Activated CD8-positive, alpha-beta memory T cell treated with anti-CD3 and anti-CD28 coated beads for 1 hour (primary cell): ENCODE measurements around the gene ASB4.
A peak's percentile ranks its signal among the peaks of the same experiment; 100 is the strongest.
"Not testable (repeated sequence)": the region's sequence is repeated elsewhere in the genome, so short reads cannot be mapped to it uniquely, and the experiment has no call there.

Experiments
- DNase-seq, 2 donors: peaks; one replicate each; pipeline ENCODE4 v3.0.0-alpha.2; 2020; ENCODE audit warnings: low read depth in 1 of 2; ENCODE audit errors: extremely low read depth in 1 of 2

ASB4 gene

DNA sequence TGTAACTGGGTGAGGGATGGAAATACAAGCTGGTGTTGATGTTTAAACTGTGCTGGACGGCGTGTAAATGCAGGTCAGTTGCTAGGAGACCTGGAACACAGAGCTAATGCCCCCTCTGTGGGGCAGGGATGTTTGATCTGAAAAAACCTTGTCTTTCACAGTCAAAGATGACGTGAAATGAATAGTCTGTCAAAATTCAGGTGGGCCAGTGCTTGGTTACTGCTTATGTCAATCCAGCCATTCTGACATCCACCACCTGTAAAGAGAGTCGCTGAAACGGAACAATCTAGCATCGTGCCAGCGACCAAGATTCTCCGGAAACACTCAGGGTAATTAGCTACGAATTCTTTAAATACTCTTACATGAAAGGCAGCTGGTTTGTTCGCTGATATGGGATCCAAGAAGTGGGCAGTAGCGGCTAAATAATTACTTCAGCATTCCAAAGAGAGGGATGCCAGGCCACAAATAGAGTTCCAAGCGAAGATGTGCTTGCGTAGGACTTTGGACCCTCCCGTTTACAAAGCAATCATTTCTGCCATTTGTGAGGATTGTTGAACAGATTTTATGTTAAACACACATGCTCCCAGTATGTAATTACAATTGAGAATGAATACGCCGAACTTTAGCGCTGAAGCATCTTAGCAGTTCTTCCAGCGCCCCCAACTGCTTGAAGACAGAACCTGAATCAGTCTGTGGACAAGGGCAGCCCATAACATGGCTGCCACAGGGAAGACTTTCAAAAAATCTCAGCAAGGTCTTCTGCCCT, 7.3 kb upstream of the ASB4 start:
- no peak for DNase-seq

GRCh38 chr7:95479992-95480624, 5.6 kb upstream of the ASB4 start:
- DNase-seq: no peak

- no peak for DNase-seq
Observed at GRCh38 chr7:95481271-95482165, 4.2 kb upstream of the ASB4 start.

DNA sequence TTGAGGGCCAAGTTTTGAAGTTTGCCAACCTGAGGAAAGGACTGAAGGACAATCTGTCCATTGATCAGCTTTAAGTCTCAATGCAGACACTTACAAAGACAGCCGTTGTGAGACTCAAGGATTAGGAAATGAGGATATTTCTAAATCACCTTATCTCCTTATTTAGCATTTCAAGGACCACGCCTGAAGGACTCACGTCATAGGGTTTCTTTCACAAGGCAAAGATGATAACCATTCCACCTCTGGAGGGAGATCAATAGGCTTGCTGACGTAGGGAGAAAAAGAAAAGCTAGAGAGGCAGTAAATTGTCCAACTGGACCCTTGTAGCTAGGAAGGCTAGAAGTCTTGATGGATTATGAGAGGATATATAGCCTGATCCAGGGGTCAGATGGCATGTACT, 3.3 kb upstream of the ASB4 start:
- DNase-seq: no peak

- DNase-seq: no peak
Observed at GRCh38 chr7:95490231-95490762, 4.6 kb downstream of the ASB4 start.

DNA sequence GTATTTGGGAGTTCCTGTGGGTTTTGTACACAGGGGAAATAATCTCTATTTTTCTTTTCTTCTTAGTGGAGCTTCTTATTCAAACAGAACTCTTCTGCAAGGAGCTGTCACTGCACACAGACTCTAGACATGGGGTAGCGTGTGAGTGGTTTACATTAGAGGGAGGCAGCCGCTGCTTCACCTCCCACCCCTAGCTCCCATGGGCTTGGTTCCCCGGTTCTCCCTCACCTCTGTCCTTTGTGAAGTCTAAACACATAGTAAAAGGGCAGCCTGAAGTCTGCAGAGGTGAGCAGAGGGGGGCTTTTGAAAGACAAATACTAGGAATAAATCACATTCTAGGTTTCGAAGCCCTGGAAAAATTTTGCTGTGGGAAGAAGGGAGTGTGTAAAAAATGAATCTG, 5.5 kb downstream of the ASB4 start:
- DNase-seq: no peak

DNA sequence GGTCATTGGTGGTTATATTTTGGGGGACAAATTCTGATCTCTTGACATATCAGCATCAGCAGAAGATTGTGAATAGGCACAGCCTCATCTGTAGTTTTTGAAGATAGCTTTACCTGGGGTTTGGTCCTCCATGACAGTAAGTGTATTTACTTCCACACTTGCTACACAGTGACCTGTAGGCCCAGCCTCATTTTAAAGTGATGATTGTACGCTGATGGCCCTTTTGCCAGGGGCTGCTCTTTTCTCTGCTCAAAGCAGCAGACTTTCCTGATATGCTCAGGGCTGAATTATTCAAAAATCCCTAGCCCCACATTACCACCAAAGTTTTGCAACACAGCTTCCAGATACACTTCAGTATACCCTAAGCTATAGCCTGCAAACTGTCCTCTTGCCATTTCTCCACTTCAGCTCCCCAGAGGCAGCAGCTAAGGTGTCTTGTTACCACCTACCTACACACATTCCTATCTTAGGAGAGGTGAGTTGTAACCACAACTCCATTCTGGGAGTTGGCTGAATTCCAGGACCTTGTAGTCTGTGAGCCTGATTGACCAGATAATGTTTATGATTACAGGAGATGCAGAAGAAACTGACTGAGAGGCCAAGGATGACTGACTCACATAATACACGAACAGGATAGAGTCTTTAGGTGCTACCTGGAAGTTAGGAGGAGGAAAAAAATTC, 6.0 kb downstream of the ASB4 start:
- no peak for DNase-seq

DNA sequence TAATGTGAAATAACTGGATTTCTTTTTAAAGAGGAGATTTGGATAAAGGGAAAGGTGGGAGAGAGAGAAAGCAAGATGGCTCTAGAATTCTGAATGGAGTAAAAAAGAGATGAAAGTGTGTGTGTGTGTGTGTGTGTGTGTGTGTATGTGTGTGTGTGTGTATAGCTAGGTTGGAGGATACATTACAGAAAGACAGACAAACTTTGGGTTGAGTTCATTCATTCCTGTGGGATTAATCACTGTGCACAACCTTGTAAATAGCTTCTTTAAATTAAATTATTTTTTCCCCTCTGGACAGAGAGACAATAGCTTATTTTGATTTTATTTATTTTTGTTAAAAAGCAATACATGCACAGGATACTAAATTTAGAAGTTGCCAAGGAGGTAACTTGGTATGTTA, 7.5 kb downstream of the ASB4 start:
- DNase-seq: no peak

- no peak for DNase-seq
Observed at GRCh38 chr7:95493844-95494243, 8.1 kb downstream of the ASB4 start.

GRCh38 chr7:95501261-95501832, 15.6 kb downstream of the ASB4 start:
- DNase-seq: no peak

DNA sequence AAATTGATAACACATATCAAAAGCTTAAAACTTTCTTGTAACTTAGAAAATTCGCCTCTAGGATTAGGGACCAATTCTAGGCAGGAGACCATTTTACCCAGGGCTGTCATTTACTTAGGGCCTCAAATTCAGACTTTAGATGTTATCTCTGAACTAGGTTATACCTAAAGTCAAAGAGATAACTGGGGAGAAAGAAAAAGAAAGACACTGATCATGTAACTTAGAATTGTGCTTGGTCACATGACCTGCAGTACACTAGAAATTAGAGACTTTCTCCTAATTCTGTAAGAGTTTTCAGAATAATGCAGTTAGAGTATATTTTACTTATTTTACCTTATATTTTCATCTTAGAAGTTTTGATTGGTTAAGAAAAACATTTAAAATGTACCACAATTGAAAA, 16.7 kb downstream of the ASB4 start:
- no peak for DNase-seq

- DNase-seq: no peak
Observed at GRCh38 chr7:95503271-95504131, 17.8 kb downstream of the ASB4 start.

DNA sequence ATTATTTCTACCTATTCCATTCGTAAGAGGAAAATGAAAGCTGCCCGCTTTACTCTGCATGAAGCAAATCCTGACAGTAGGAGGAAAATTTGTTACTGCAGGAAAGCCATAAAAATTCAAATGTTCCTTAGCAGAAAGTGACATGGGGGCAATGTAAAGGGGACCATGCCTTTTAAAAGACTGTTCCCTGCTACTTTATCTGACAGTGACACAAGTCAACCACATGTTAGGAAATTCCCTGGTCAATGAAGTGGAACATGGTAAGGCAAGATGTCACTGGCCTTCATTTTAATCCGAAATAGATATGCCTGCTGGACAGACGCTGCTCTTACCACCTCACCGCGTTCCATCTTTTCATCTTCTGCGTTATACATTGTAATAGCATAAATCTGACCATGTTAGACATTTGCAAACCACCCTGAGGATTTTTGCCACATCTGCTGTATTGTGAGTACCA, 18.4 kb downstream of the ASB4 start:
- DNase-seq: not testable (repeated sequence)

DNA sequence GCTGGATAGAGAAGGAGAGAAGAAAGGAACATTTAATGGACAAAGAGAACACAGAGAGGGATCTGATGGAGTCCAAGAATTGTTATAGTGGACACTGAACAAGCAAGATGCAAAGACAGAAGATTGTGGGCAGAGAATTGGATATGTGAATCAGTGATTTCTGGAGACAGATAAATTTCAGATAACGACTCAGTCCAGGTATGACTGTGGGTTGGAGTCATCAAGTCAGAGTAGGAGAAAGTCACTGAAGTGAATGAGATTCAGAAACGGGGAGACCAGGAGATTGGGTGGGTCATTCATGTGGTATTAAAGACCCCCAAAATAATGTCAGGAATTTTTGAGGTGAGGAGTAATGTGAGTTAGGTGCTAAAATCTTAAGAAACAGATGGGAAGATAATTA, 23.0 kb downstream of the ASB4 start:
- no peak for DNase-seq

DNA sequence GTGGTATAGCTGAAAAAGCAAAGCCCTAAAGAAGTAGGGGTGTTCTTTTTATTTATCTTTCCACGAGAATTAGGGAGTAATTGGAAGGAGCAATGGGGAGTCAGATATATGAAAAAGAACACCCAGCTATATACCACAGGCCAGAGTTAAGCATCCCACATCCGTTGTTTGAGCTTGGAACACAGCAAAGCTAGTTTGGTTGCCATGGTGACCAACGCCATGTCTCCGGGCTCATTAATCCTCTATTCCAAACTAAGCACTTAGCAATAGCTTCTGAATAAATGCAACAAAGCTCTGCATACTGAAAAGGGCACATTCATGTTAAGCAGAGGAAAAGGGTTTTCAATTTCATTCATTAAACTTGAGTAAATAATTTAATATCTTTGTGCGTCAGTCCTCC, 23.5 kb downstream of the ASB4 start:
- no peak for DNase-seq

DNA sequence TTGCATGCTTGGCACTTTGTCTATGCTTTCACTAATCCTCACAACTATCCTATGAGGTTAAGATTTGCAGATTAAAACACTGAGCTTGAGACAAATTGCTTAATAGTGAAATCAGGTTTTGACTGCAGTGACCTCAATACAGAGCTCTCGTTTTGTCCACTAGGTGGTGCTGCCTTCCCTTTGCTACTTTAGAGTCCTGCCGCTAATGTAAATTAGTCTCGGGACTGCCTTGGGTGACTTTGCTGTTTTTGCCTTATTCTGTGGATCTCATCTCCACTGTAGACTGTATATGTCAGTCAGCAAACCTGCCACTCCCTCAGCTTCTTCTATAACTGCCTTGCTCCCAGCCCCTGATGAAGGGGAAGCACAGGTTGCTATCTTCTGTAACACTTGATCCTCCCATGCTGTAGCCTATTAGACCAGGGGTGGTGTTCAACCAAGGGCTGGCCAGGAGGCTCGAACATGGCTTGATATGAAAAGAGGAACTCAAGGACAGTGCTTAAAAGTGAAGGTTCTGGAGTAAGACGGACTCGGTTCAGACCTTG, 26.0 kb downstream of the ASB4 start:
- peak in 1 of 2 donors; percentile 25 for DNase-seq

DNA sequence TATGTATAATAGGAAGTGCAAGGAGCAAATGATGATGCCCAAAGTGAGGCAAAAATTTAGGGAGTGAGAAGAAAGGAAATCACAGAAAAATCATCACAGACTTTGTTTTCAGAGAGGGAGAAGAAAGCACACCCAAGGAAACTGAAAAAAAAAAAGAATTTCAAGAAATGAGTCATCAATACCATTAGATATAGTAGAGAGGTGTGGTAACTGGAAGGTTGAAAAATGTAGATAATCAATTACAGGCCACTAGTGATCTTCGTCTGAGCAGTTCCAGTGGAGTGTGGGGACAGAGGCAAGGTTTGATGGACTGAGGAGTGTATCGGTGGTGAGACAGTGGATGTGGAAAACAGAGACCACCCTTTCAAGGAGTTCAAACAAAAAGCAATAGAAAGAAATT, 31.7 kb downstream of the ASB4 start:
- DNase-seq: no peak

DNA sequence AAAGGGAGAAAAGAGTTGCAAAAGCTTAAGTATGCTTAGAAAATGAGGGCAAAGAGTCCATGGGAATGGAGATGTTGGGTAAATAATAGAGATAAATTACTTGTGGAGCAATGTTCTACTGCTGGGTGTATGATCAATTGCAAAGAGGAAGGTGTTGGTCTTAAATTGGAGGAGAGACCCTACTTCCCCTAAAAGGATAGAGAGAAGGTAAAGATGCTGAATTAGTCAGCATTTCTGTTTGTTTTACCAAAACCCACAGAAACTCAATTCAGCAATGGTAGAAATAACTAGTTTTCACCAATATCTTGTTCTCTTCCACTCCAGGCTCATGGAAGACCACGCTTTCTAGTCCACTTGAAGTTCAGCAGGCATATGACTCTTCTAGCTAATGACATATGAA, 32.1 kb downstream of the ASB4 start:
- no peak for DNase-seq

DNA sequence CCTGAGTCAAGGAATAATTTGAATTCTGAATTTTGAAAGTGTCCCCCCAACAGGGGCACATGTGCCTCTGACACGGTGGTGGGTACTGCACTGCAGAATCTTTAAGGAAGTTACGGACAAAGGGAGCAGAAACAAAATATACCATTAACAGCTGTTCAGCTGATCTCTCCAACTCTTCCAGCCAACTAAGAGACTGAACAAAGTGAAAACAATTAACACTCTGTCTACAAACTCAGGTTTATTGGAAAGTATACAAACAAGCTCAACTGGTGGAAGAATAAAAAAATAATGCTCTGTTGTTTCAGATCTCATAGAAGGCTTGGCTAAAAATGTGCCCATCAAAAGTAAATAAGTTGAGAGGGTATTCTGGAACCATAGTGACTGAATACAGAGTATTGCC, 34.4 kb downstream of the ASB4 start:
- DNase-seq: no peak
